Activated CD8-positive, alpha-beta memory T cell treated with anti-CD3 and anti-CD28 coated beads, Interleukin-2, amount 50 U/mL, for 24 hours (primary cell): ENCODE measurements around the gene SLC41A3.
"Not testable (repeated sequence)": the region's sequence is repeated elsewhere in the genome, so short reads cannot be mapped to it uniquely, and the experiment has no call there.

ENCODE experiments used
- DNase-seq: peaks from one replicate; pipeline ENCODE4 v3.0.0-alpha.2; 2020; ENCODE audit errors: extremely low read depth

SLC41A3 gene

GRCh38 chr3:126106336-126107202, 22.6 kb upstream of the SLC41A3 start:
- no peak for DNase-seq

GRCh38 chr3:126105691-126106187, 21.8 kb upstream of the SLC41A3 start:
- DNase-seq: no peak

DNA sequence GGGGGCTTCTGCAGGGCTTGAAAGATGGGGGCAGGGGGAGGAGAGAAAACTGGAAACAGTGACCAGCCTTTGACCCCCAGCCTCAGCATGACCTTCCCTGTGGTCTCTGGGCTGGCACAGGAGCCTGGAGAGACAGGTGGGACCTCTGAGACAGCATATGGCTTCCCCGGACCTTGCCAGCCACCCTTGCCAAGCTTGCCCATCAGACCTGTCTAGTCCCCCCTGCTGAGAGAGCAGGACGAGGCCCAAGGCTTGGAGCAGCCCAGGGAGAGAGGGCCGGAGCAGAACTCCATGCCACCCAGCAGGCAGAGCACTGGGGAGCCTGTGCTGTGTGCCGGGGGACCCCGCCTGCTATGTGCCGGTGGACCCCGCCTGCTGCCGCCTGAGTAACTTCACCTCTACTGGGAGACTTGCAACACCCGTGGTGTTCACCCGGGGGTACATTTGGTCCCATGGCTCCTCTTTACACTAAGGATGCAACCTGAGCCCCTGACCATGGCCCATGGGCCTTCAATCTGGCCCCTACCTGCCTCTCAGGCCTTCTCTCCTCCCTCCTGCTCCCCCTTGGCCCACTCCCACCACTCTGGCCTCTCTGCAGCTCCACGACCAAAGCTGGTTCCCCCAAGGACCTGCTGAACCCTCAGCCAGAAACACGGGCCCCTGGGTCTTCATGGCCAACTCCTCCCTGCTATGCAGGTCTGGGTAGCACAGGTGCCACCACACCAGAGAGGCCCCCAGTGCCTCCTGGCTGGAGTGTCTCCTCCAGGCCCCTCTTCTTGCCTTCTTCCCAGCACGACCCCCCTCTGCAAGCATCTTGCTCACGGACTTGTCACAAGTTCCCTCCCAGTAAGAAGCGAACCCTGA, 21.1 kb upstream of the SLC41A3 start:
- no peak for DNase-seq

GRCh38 chr3:126104028-126104635, 20.2 kb upstream of the SLC41A3 start:
- DNase-seq: no peak

DNA sequence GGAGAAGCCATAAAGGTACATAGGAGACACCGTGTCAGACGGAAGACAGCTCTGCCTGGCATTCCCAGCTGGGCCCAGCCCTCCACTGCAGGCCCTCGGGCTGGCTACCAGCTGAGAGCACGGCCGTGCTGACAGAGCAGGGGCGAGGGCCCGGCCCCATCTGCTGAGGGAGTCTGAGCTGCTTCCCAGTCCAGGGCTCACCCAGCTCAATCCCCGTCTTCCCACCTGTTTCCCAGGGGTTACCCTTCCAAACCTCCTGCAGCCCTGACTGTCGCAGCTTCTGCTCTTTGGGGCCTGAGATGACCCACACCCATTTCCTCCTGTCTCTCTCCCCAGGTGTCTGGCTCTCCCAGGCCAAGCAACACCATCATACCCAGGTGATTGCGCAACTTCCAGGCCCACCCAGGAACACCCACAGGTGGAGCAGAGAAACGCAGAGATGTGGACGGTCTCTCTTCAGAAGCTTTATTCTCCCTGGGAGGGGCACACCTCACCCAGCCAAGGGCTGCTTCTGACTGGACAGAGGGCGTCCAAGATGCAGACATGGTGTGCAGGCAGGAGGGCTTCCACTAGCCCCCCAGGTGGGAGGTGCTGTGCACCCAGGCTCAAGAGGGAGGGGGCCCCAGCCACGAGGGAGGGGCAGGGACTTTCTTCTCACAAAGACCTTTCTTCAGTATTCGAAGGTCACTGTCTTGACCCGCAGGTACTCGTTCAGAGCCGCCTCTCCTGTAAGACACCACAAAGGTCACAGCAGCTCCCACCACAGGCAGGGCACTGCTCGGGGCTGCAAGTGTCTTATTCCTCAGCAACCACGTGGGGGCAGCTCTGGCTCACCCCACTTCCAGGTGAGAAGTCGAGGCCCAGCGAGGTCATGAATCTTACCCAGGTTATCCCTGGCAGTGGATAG, 19.4 kb upstream of the SLC41A3 start:
- DNase-seq: no peak

- no peak for DNase-seq
These were observed 18.6 kb upstream of the SLC41A3 start for GRCh38 chr3:126102530-126102951.

DNA sequence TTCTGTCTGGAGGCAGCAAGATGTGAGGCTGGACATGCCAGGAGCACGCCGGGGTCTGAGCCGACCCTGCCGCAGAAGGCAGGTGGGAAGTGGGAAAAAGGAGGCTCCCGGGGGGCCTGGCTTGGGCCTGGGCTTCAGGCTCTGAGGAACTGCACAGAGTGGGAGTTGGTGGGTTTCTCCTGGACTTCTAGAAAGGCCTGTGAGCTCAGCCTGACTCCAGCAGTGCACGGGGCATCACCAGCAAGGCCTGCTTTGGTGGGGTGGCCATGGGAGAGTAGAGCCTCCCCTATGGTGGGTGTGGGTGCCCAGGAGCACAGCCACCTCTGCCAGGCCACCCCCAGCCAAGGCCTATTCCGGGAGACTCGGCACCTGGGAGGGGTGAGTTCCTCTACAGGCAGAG, 18.1 kb upstream of the SLC41A3 start:
- DNase-seq: no peak

DNA sequence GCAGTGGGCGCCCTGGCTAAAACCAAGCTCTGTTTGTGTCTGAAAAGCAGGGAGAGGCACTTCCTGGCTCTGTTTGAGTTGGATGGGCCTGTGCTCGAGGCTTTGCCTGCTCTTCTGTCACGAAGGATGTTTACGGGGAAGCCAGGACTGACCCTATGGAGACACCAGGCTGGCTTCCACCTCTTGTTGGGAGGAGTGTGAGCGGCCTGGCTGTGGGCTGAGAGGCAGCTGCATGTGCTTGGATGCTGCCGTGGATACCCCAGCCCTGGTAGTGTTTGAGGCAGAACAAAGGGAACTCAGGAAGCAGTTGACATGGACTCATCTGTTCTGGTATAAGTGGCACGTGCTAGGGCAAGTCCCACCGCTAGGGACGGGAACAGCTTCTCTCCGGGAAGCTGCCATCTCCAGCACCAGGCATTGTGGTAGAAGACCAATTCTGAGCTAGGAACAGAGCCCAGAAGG, 17.6 kb upstream of the SLC41A3 start:
- DNase-seq: no peak

DNA sequence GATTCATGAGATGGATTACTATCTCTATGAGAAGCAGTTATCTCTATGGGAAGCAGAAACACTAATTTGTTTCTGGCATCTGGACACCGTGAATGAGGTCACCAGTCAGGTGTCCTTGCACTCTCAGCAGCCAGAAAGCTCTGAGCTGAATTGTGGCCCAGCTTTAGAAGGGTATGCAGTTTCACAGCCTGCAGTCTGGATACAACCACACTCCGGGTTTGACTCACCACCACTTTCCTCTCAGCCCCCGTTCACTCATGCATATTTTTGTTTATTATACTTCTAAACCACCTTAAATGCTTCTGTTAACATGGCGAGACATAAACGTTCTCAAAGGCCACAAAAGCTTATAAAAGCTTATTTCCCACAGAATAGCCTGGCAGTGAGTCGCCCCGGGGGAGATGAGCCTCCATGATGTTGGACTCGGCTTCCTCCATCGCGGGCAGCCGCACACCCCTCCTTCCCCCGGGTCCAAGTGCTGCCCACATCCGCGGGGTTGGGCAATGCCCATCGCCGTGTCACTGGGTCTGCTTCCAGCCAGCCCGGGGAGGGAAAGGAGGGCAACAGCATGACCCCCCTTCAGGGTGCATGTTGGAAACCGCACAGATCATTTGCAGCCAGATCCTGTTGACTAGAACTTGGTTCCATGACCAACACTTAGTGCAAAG, 16.8 kb upstream of the SLC41A3 start:
- DNase-seq: no peak

- DNase-seq: no peak
These were observed 16.3 kb upstream of the SLC41A3 start for GRCh38 chr3:126100269-126100633.

DNA sequence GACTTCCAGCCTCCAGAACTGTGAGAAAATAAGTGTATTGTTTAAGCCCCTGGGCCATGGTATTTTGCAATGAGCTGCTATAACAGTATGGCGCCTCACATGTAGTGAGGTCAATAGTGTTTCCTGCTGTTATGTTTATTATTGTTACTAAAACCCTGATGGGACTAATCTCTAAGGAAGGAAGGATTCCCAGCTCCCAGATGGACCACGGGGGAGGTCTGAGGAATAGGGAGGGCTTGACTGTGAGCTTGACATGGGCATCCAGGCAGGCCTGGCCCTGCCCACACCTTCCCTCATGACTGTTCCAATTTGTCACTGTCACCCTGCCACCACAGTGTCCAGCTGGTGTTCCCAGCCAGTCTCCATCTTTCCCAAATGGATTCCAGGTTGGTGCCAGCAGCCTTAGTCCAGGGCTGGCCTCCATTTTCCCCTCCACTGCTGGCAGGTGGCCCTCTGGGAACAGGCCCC, 14.5 kb upstream of the SLC41A3 start:
- DNase-seq: no peak

DNA sequence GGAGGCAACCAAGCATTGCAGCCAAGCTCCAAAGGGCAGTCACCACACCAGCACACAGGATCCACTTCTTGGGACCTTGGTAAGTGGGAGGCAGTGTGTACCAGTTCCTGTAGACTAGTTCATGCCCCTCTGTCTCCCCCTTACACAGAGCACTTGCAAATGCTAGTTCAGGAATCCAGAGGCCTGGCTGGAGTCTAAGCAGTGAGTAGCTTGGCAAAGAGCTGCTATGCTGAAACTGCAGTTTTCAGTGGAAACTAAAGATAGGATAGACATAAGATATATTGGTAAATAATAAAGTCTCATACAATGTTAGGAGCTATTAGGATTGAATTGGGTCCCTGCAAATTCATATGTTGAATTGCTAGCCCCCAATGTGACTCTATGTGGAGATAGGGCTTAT, 13.9 kb upstream of the SLC41A3 start:
- no peak for DNase-seq

GRCh38 chr3:126096274-126096673, 12.3 kb upstream of the SLC41A3 start:
- not testable (repeated sequence) for DNase-seq

GRCh38 chr3:126092128-126092527, 8.2 kb upstream of the SLC41A3 start:
- DNase-seq: not testable (repeated sequence)

DNA sequence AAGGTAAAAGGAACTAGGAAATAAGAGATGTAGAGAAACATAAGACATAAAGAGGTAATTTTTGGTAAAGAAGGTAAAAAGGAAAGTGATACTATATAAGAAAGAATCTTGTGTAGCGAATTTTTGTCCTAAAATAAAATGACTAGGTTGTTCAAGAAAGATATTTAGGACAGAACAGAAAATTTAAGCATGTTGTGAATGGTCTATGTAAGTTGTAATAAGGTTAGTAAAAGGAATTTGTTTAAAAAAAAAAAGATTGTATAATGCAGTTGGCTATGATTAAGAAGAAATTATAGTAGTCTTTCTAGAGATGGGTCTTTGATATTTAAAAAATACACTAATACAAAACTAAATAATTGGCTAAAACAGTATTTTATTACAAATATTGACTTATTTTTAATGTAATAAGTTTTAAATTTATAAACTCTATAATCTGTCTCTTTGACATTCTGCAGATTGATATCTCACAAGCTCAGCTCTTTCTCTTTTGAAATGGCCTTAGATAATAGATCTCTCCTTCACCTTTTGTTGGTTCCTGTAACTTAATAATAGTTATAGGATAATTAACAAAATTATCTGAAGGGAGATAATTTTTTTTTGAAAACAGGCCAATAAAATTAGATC, 3.7 kb upstream of the SLC41A3 start:
- no peak for DNase-seq

GRCh38 chr3:126085841-126086240, 1.9 kb upstream of the SLC41A3 start:
- no peak for DNase-seq

- DNase-seq: no peak
These were observed 1.4 kb upstream of the SLC41A3 start for GRCh38 chr3:126085276-126085675.

- no peak for DNase-seq
These were observed 850 bp upstream of the SLC41A3 start for GRCh38 chr3:126084768-126085180.

GRCh38 chr3:126083511-126083912, 412 bp downstream of the SLC41A3 start:
- DNase-seq: no peak

DNA sequence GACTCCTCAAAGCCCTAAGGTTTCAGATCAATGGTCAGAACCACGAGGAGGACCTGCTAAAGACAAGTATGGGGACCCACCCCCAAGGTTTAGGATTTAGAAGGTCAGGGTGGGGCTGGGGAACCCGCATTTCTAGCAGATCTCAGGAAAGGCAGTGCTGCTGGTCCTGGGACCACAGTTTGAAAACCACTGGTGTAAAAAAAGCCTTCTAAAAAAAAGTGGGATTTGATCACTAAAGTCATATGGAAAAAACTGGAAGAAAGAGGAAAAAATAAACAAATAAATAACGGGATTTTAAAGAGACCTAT, 832 bp downstream of the SLC41A3 start:
- DNase-seq: no peak
